MG63 (cell line): ENCODE results near the gene PCP2. TPM values are rescaled to one million over a fixed set of nuclear protein-coding genes. Genes with fewer than 3 reads are reported as not detected.

Experiments
- DNase-seq: peaks from one replicate; pipeline ENCODE4 v3.0.0-alpha.2; 2020
- H3K27me3 ChIP-seq: fragments of 250-450 bp; sonication (Bioruptor Pico); 2 replicates; pipeline ENCODE4 v1.5.1; 2020; ENCODE audit warnings: mild to moderate bottlenecking, moderate library complexity
- H3K36me3 ChIP-seq: fragments of 250-450 bp; sonication (Bioruptor Pico); 2 replicates; pipeline ENCODE4 v1.5.1; 2020; ENCODE audit warnings: mild to moderate bottlenecking, moderate library complexity
- H3K4me3 ChIP-seq: fragments of 250-450 bp; sonication (Bioruptor Pico); 2 replicates; pipeline ENCODE4 v1.5.1; 2020; ENCODE audit warnings: mild to moderate bottlenecking, moderate library complexity
- H3K9me3 ChIP-seq: fragments of 250-450 bp; sonication (Bioruptor Pico); 2 replicates; pipeline ENCODE4 v1.5.1; 2020; ENCODE audit warnings: mild to moderate bottlenecking, moderate library complexity
- total RNA-seq: library from RNA; depleted of rRNA; stranded (reverse); fragments of >200 nt; shearing (Covaris generic); gene quantifications from 2 replicates; pipeline ENCODE4 v1.2.3, GENCODE V29; 2014; ENCODE audit warnings: low replicate concordance

PCP2 gene
- total RNA-seq, 1 experiment from 2014 or later: not detected

GRCh38 chr19:7631577-7631976, 1.9 kb downstream of the PCP2 start:
- no peak overlapping the region for H3K4me3 ChIP-seq
- no peaks in the 10 kb centered on the region for H3K9me3 ChIP-seq
- peaks cover 17% of the 10 kb centered on the region for H3K27me3 ChIP-seq
- no peak for DNase-seq
- H3K36me3 ChIP-seq: peaks cover 22% of the 10 kb centered on the region

GRCh38 chr19:7629347-7630054, 4.0 kb downstream of the PCP2 start, which contains the start of the genes PET100 and XAB2:
Gene PET100 (plus strand): TSS chr19:7629793. CDS start chr19:7629834, 41 bp downstream.
Gene XAB2 (minus strand): TSS chr19:7629545. CDS start chr19:7629527, 18 bp downstream.
- Histone ChIP-seq H3K27me3 (no peaks in the 10 kb centered on the region; the same call in 1 of the 2 replicates), H3K9me3 (no peaks in the 10 kb centered on the region), H3K36me3 (peaks cover 37% of the 10 kb centered on the region), H3K4me3 (peak within 1 kb of the TSS; percentile 93)
- DNase-seq: peak; percentile 99

- DNase-seq: no peak
- Histone ChIP-seq H3K36me3 (peaks cover 43% of the 10 kb centered on the region), H3K27me3 (no peaks in the 10 kb centered on the region), H3K4me3 (peak overlapping the region; percentile 93), H3K9me3 (no peaks in the 10 kb centered on the region)
Observed at GRCh38 chr19:7628589-7629311, 4.8 kb downstream of the PCP2 start.

- Histone ChIP-seq H3K36me3 (peaks cover 55% of the 10 kb centered on the region), H3K4me3 (no peak overlapping the region)
- no peak for DNase-seq
Observed at GRCh38 chr19:7627166-7627565, 6.4 kb downstream of the PCP2 start.

GRCh38 chr19:7625763-7626372, 7.7 kb downstream of the PCP2 start:
- DNase-seq: no peak
- H3K9me3 ChIP-seq: no peaks in the 10 kb centered on the region
- H3K27me3 ChIP-seq: no peaks in the 10 kb centered on the region
- H3K4me3 ChIP-seq: no peak overlapping the region
- peaks cover 63% of the 10 kb centered on the region for H3K36me3 ChIP-seq

More at GRCh38 chr19:7627166-7627565, 6.4 kb downstream of the PCP2 start:
- Histone ChIP-seq H3K27me3 (no peaks in the 10 kb centered on the region), H3K9me3 (no peaks in the 10 kb centered on the region)

- DNase-seq: no peak
- Histone ChIP-seq H3K4me3 (no peak overlapping the region), H3K27me3 (no peaks in the 10 kb centered on the region), H3K9me3 (no peaks in the 10 kb centered on the region), H3K36me3 (peaks cover 73% of the 10 kb centered on the region)
Observed at GRCh38 chr19:7624810-7625209, 8.7 kb downstream of the PCP2 start.

- H3K36me3 ChIP-seq: peaks cover 77% of the 10 kb centered on the region
- DNase-seq: no peak
- no peak overlapping the region for H3K4me3 ChIP-seq
- no peaks in the 10 kb centered on the region for H3K27me3 ChIP-seq
- H3K9me3 ChIP-seq: no peaks in the 10 kb centered on the region
Observed at GRCh38 chr19:7623725-7624603, 9.6 kb downstream of the PCP2 start.

GRCh38 chr19:7622933-7623685, 10.4 kb downstream of the PCP2 start:
- Histone ChIP-seq H3K36me3 (peaks cover 82% of the 10 kb centered on the region), H3K9me3 (no peaks in the 10 kb centered on the region), H3K4me3 (no peak overlapping the region), H3K27me3 (no peaks in the 10 kb centered on the region)
- no peak for DNase-seq

- Histone ChIP-seq H3K9me3 (no peaks in the 10 kb centered on the region), H3K36me3 (peaks cover 59% of the 10 kb centered on the region), H3K4me3 (no peak overlapping the region), H3K27me3 (no peaks in the 10 kb centered on the region)
- DNase-seq: no peak
Observed at GRCh38 chr19:7620442-7621412, 12.8 kb downstream of the PCP2 start.

GRCh38 chr19:7619671-7620441, 13.7 kb downstream of the PCP2 start:
- H3K36me3 ChIP-seq: peaks cover 54% of the 10 kb centered on the region
- H3K27me3 ChIP-seq: no peaks in the 10 kb centered on the region
- DNase-seq: no peak
- no peaks in the 10 kb centered on the region for H3K9me3 ChIP-seq
- no peak overlapping the region for H3K4me3 ChIP-seq

- Histone ChIP-seq H3K9me3 (no peaks in the 10 kb centered on the region), H3K27me3 (no peaks in the 10 kb centered on the region), H3K4me3 (no peak overlapping the region), H3K36me3 (peaks cover 47% of the 10 kb centered on the region)
- DNase-seq: no peak
Observed at GRCh38 chr19:7618771-7619510, 14.6 kb downstream of the PCP2 start.

GRCh38 chr19:7618348-7618747, 15.2 kb downstream of the PCP2 start:
- H3K36me3 ChIP-seq: peaks cover 43% of the 10 kb centered on the region
- H3K4me3 ChIP-seq: no peak overlapping the region
- no peak for DNase-seq
- H3K9me3 ChIP-seq: no peaks in the 10 kb centered on the region
- H3K27me3 ChIP-seq: peaks cover 1% of the 10 kb centered on the region; the same call in 1 of the 2 replicates

GRCh38 chr19:7617735-7618134, 15.8 kb downstream of the PCP2 start:
- H3K36me3 ChIP-seq: peaks cover 37% of the 10 kb centered on the region
- no peak for DNase-seq
- H3K9me3 ChIP-seq: no peaks in the 10 kb centered on the region
- peaks cover 3% of the 10 kb centered on the region; the same call in 1 of the 2 replicates for H3K27me3 ChIP-seq
- no peak overlapping the region for H3K4me3 ChIP-seq

- DNase-seq: no peak
- Histone ChIP-seq H3K9me3 (no peaks in the 10 kb centered on the region), H3K4me3 (no peak overlapping the region), H3K36me3 (peaks cover 31% of the 10 kb centered on the region), H3K27me3 (peaks cover 9% of the 10 kb centered on the region)
Observed at GRCh38 chr19:7617172-7617571, 16.3 kb downstream of the PCP2 start.
